AG10803 (cell line): ENCODE measurements around the gene ESRRG.

Source experiments
- DNase-seq: peaks from one replicate; pipeline ENCODE4 v3.0.0; 2010; ENCODE audit warnings: low read depth
- H3K4me3 ChIP-seq: 2 replicates; pipeline ENCODE4 v1.5.1; 2011; ENCODE audit warnings: mild to moderate bottlenecking, low read length, control low read depth
- CTCF ChIP-seq: conservative IDR thresholded peaks from 2 replicates; pipeline ENCODE4 v1.5.1; 2011; ENCODE audit warnings: mild to moderate bottlenecking, low read length, control low read depth, inconsistent platforms

The ESRRG gene

DNA sequence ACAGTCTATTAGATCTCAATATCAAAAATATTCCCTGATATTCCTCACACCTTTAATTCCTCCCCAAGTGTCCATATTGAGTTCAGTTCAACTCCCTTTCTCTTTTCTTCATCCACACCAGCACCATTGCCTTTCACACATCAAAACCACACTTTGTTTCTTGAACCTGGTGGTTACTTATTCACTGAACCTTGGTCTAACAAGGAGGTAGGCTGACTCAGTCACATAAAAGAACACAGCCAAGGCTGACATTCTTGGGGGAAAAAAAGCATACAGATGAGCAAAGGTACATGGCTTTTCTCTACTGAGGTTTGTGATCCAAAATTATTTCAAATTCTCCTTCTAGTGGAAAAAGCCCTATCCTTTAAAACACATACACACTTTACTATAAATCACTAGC lies 168.3 kb downstream of the ESRRG start:
- DNase-seq, result no peak
- no peak for TF ChIP-seq CTCF
- no peak overlapping the region for H3K4me3 ChIP-seq

GRCh38 chr1:216553766-216554165 lies 169.5 kb downstream of the ESRRG start:
- DNase-seq, result no peak
- no peak overlapping the region for H3K4me3 ChIP-seq
- no peak for TF ChIP-seq CTCF

GRCh38 chr1:216553040-216553439 lies 170.2 kb downstream of the ESRRG start:
- TF ChIP-seq CTCF, result no peak
- H3K4me3 ChIP-seq, result no peak overlapping the region
- no peak for DNase-seq

DNA sequence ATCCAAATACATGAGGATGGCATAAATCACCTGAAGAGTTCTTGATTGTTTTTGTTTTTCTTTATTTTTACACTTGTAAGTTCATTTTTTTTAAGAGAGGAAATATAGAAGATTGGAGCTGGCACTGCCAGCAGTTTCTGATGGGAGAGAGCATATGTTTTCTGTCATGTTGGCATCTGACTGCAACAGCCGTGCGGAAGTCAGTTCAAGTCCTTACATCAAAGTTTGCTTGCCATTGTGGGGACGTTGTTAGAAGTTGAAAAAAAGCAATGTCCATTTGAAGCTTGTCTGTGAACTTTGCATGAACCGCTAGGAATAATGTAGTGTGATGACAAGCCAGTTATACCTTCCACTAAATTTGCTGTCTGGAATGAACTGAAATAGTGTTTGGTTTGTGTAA lies 173.4 kb downstream of the ESRRG start:
- no peak for DNase-seq
- no peak for TF ChIP-seq CTCF
- H3K4me3 ChIP-seq, result no peak overlapping the region

DNA sequence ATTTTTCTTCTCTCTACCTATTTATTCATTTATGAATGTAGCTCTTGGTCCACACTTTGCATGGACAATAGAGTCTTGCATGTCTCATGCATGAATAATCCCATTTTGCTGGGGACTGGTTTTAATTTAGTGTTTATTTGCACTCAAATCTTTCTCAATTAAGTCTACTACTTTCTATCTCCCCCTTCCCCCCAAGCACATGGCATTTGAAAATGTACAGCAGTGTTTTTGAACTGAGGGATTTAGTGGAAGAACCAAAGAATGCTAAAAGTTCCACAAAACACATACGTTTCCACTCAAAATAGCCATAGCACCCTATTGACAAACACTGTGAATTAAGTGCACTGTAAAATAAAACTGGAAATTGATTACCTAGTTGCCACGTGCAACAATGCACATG lies 180.5 kb downstream of the ESRRG start:
- H3K4me3 ChIP-seq, result no peak overlapping the region
- DNase-seq, result no peak
- no peak for TF ChIP-seq CTCF

- no peak for DNase-seq
- H3K4me3 ChIP-seq, result no peak overlapping the region
- TF ChIP-seq CTCF, result no peak
These were observed 181.0 kb downstream of the ESRRG start for GRCh38 chr1:216542263-216542662.

DNA sequence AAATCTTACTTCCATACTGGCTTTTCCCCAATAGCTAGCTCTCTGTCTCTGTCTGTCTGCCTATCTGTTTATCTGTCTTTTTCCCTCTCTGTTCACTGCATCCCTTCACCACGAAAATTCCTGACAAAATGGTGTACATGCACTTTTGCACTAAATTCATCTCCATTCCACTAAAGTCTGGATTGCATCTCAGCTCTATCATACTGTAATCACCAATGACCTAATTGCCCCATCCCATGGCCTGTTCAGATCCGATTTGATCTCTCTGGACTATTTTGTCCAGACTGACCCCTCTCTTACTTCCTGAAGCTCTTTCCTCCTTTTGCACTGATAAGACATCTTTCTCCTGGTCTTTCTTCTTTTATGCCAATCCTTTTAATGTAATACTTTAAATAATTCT lies 187.5 kb downstream of the ESRRG start:
- no peak for DNase-seq
- TF ChIP-seq CTCF, result no peak
- H3K4me3 ChIP-seq, result no peak overlapping the region
